HG02973 (cell line): Measurements from ENCODE around the gene HOXB1.
"Not testable (repeated sequence)": the region's sequence is repeated elsewhere in the genome, so short reads cannot be mapped to it uniquely, and the experiment has no call there.

Source experiments
- ATAC-seq: cut with Tn5 transposase; IDR thresholded peaks from one replicate; pipeline ENCODE4 v1.9.1; 2021; ENCODE audit warnings: moderate library complexity; ENCODE audit not compliant: unreplicated experiment

Gene HOXB1

GRCh38 chr17:48499735-48500434 lies 30.9 kb downstream of the HOXB1 start:
- no peak for ATAC-seq

- ATAC-seq = no peak
Measured at GRCh38 chr17:48499248-48499647, 31.6 kb downstream of the HOXB1 start.

- ATAC-seq = no peak
Measured at GRCh38 chr17:48498164-48498850, 32.5 kb downstream of the HOXB1 start.

- ATAC-seq = no peak
Measured at GRCh38 chr17:48497103-48497502, 33.7 kb downstream of the HOXB1 start.

GRCh38 chr17:48494335-48494734 lies 36.5 kb downstream of the HOXB1 start:
- no peak for ATAC-seq

GRCh38 chr17:48492401-48493298 lies 38.2 kb downstream of the HOXB1 start:
- ATAC-seq = peak; percentile 69

- no peak for ATAC-seq
Measured at GRCh38 chr17:48491527-48492273, 39.1 kb downstream of the HOXB1 start.

- no peak for ATAC-seq
Measured at GRCh38 chr17:48490451-48490892, 40.3 kb downstream of the HOXB1 start.

- no peak for ATAC-seq
Measured at GRCh38 chr17:48489781-48490180, 41.0 kb downstream of the HOXB1 start.

GRCh38 chr17:48488548-48489106 lies 42.2 kb downstream of the HOXB1 start:
- ATAC-seq = no peak

GRCh38 chr17:48487221-48487620 lies 43.6 kb downstream of the HOXB1 start:
- ATAC-seq = no peak

GRCh38 chr17:48486557-48486956 lies 44.3 kb downstream of the HOXB1 start:
- no peak for ATAC-seq

GRCh38 chr17:48484850-48485249 lies 46.0 kb downstream of the HOXB1 start:
- no peak for ATAC-seq

GRCh38 chr17:48484256-48484655 lies 46.6 kb downstream of the HOXB1 start:
- ATAC-seq = no peak

GRCh38 chr17:48483471-48484131 lies 47.2 kb downstream of the HOXB1 start:
- no peak for ATAC-seq

- no peak for ATAC-seq
Measured at GRCh38 chr17:48483004-48483403, 47.8 kb downstream of the HOXB1 start.

- not testable (repeated sequence) for ATAC-seq
Measured at GRCh38 chr17:48482301-48482700, 48.5 kb downstream of the HOXB1 start.

GRCh38 chr17:48479014-48479402 lies 51.8 kb downstream of the HOXB1 start:
- no peak for ATAC-seq
